Measurements from ENCODE around the gene GPBP1. TPM values are rescaled to one million over a fixed set of nuclear protein-coding genes. Genes with fewer than 3 reads are reported as not detected.

The GPBP1 gene
- total RNA-seq, result 53.0 and 73.1 TPM in 2 replicates

DNA sequence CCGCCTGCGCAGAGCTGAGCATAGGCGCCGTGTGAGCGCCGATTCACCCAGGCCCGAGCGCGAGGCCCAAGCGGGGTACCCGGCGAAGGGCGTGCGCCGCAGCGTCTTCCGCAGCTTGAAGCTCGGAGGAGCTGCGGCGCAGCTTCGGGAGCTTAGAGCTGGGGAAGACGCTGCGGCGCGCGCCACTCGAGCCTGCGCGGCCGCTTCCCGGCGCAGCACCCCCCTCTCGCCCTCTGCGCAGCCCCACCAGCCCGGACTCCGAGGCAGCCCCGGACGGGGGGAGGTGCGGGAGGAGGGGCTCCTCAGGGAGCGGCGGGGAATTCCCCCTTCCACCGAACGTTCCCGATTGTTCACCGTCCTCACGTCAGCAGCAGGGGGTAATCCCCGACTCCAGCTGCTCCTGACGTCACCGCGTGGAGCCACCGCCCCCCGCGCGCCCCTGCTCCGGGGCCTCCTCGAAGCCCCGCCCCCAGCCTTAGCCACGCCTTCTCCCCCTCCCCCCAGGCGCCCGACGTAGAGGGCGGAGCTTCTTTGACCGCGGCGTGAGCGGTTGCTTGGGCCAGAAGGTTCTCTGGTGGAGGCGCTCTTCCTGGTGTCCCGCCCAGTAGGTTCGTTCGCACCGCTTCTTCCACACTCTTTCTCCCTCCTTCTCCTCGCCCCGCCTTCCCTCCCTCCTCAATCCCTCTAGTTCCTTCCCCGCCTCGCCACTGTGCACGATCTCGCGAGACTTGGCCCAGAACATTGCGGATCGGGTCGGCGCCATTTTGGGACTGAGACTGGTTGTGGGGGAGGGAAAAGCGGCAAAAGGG lies at the start of gene GPBP1:
GPBP1 (plus strand) TSS at position 741 of the 809 bp plus-strand sequence. CDS start 40,072 bp downstream, outside the sequence.

Other genes starting within 250 kb of the GPBP1 start
- gene MIER3, start 221.9 kb upstream of the GPBP1 start, total RNA-seq, result 15.3 and 18.7 TPM in 2 replicates

Measured in dermis lymphatic vessel endothelial cell (primary cell).